ENCODE data around the gene PSPN. TPM values are rescaled to one million over a fixed set of nuclear protein-coding genes. Genes with fewer than 3 reads are reported as not detected.

PSPN gene
- total RNA-seq, 6 experiments from 2014 or later, result 0.55 to 1.9 (median 1.0) TPM

- WGBS (ENCODE audit: insufficient coverage, low coverage, low lambda C conversion rate, missing lambda C conversion rate), result 25% methylated on average over 2 of the region's 15 CpGs
These were observed 36.8 kb upstream of the PSPN start for GRCh38 chr19:6412447-6413091.

GRCh38 chr19:6412061-6412446, 36.3 kb upstream of the PSPN start:
- ATAC-seq, result peak in 2 of 4 donors; percentile 19

More at GRCh38 chr19:6412447-6413091, 36.8 kb upstream of the PSPN start:
- H3K27me3 ChIP-seq, result no peaks in the 10 kb centered on the region
- no peaks in the 10 kb centered on the region for H3K4me1 ChIP-seq
- H3K4me3 ChIP-seq, result no peak overlapping the region
- peaks cover 4 to 36% (median 20%) of the 10 kb centered on the region in 4 donors for H3K36me3 ChIP-seq
- DNase-seq (no peak), ATAC-seq (peak; percentile 58 to 70 (median 62))
- no peaks in the 10 kb centered on the region for H3K9me3 ChIP-seq
- no peak overlapping the region for H3K27ac ChIP-seq
- intact Hi-C loops (cut with DNase I), result no loop called here
- TF ChIP-seq CTCF (IDR thresholded peaks at IDR 0.05) (peak; percentile 38 to 56 (median 48)), POLR2A (IDR thresholded peaks at IDR 0.05) (no peak)

GRCh38 chr19:6409346-6409745, 33.6 kb upstream of the PSPN start:
- Histone ChIP-seq H3K27me3 (no peaks in the 10 kb centered on the region), H3K9me3 (no peaks in the 10 kb centered on the region), H3K4me3 (no peak overlapping the region), H3K4me1 (no peaks in the 10 kb centered on the region), H3K27ac (no peak overlapping the region), H3K36me3 (peaks cover 0 to 4% (median 0%) of the 10 kb centered on the region in 4 donors)
- no peak for TF ChIP-seq POLR2A (IDR thresholded peaks at IDR 0.05)
- TF ChIP-seq CTCF (IDR thresholded peaks at IDR 0.05), result no peak
- WGBS (ENCODE audit: insufficient coverage, low coverage, low lambda C conversion rate, missing lambda C conversion rate), result 100% methylated on average over 5 of the region's 6 CpGs
- DNase-seq, result no peak
- no peak for ATAC-seq
- intact Hi-C loops (cut with DNase I), result no loop called here

More at GRCh38 chr19:6412061-6412446, 36.3 kb upstream of the PSPN start:
- H3K27ac ChIP-seq, result no peak overlapping the region
- peaks cover 0 to 31% (median 15%) of the 10 kb centered on the region in 4 donors for H3K36me3 ChIP-seq
- H3K9me3 ChIP-seq, result no peaks in the 10 kb centered on the region
- no peaks in the 10 kb centered on the region for H3K4me1 ChIP-seq
- no peaks in the 10 kb centered on the region for H3K27me3 ChIP-seq
- TF ChIP-seq CTCF (IDR thresholded peaks at IDR 0.05), result no peak
- TF ChIP-seq POLR2A (IDR thresholded peaks at IDR 0.05), result no peak
- intact Hi-C loops (cut with DNase I), result no loop called here
- WGBS (ENCODE audit: insufficient coverage, low coverage, low lambda C conversion rate, missing lambda C conversion rate), result no CpG with 5 or more reads among the region's 12 CpGs
- no peak for DNase-seq
- no peak overlapping the region for H3K4me3 ChIP-seq

- H3K9me3 ChIP-seq, result no peaks in the 10 kb centered on the region
- H3K4me3 ChIP-seq, result no peak overlapping the region
- no peak overlapping the region for H3K27ac ChIP-seq
- WGBS (ENCODE audit: insufficient coverage, low coverage, low lambda C conversion rate, missing lambda C conversion rate), result 78% methylated on average over 5 of the region's 5 CpGs
- H3K4me1 ChIP-seq, result peaks cover 0 to 7% (median 0%) of the 10 kb centered on the region in 4 donors
- H3K36me3 ChIP-seq, result no peaks in the 10 kb centered on the region
- DNase-seq, result no peak
- intact Hi-C loops (cut with DNase I), result no loop called here
- ATAC-seq, result no peak
- no peak for TF ChIP-seq POLR2A (IDR thresholded peaks at IDR 0.05)
- TF ChIP-seq CTCF (IDR thresholded peaks at IDR 0.05), result no peak
- H3K27me3 ChIP-seq, result no peaks in the 10 kb centered on the region
These were observed 30.7 kb upstream of the PSPN start for GRCh38 chr19:6406401-6406800.

Data from right lobe of liver (tissue), 6 donors.